SK-N-SH (cell line): ENCODE data around the gene SH3BGR. TPM values are rescaled to one million over a fixed set of nuclear protein-coding genes. Genes with fewer than 3 reads are reported as not detected.

ENCODE experiments used
- CTCF ChIA-PET: fragments of 300-600, 350-600 bp; formaldehyde crosslinking; extraction: SDS; loops from one replicate; lab custom pipeline; 2021; lab: Yijun Ruan, JAX
- POLR2A ChIA-PET: fragments of 350-600 bp; sonication (Branson Sonifier 250); formaldehyde crosslinking; extraction: SDS; loops from one replicate; lab custom pipeline; 2020; ENCODE audit warnings: antibody characterized with exemption, inconsistent platforms; lab: Yijun Ruan, JAX
- DNase-seq: peaks from one replicate; pipeline ENCODE4 v3.0.0; 2012
- H2AFZ ChIP-seq: fragments of 200-600 bp; sonication (generic); 2 replicates; pipeline ENCODE4 v1.8.1; 2016; ENCODE audit warnings: antibody characterized with exemption, mild to moderate bottlenecking, low read depth
- H3F3A ChIP-seq: fragments of 200-600 bp; sonication (generic); replicated peaks from 2 replicates; pipeline ENCODE3; 2016; ENCODE audit warnings: antibody characterized with exemption, mild to moderate bottlenecking; ENCODE audit not compliant: insufficient read depth
- H3K27ac ChIP-seq, 2 experiments: fragments of 200-500 bp in 1 of 2; fragments of 200-600 bp in 1 of 2; sonication (Bioruptor generic) in 1 of 2; sonication (generic), shearing (Covaris generic) in 1 of 2; 2 replicates each; pipeline versions ENCODE4 v1.5.1 to v1.6.1; 2014 to 2016; ENCODE audit warnings: low read depth in 2 of 2, inconsistent platforms in 1 of 2, low read length in 1 of 2, mild to moderate bottlenecking in 1 of 2, mixed read lengths in 1 of 2
- H3K27me3 ChIP-seq: fragments of 200-600 bp; sonication (generic), shearing (Covaris generic); 2 replicates; pipeline ENCODE4 v1.6.1; 2016; ENCODE audit warnings: mixed run types; ENCODE audit not compliant: insufficient read depth
- H3K36me3 ChIP-seq, 2 experiments: fragments of 200-500 bp in 1 of 2; fragments of 200-600 bp in 1 of 2; sonication (Bioruptor generic) in 1 of 2; sonication (generic) in 1 of 2; replicated peaks in 1 of 2; 2 replicates each; pipeline versions ENCODE3 to v1.5.1; 2014 to 2016; ENCODE audit warnings: low read length in 1 of 2, mild to moderate bottlenecking in 1 of 2; ENCODE audit not compliant: insufficient read depth in 2 of 2, control insufficient read depth in 1 of 2
- H3K4me1 ChIP-seq, 2 experiments: fragments of 200-500 bp in 1 of 2; fragments of 200-600 bp in 1 of 2; sonication (Bioruptor generic) in 1 of 2; sonication (generic), shearing (Covaris generic) in 1 of 2; 2 replicates each; pipeline versions ENCODE4 v1.5.1 to v1.6.1; 2014 to 2016; ENCODE audit warnings: low read depth in 1 of 2, low read length in 1 of 2, mixed run types in 1 of 2; ENCODE audit not compliant: insufficient read depth in 2 of 2, control insufficient read depth in 1 of 2
- H3K4me2 ChIP-seq: fragments of 200-600 bp; sonication (generic), shearing (Covaris generic); 2 replicates; pipeline ENCODE4 v1.6.1; 2017; ENCODE audit warnings: mixed run types
- H3K4me3 ChIP-seq, 2 experiments: fragments of 200-500 bp in 1 of 2; fragments of 200-600 bp in 1 of 2; sonication (Bioruptor generic) in 1 of 2; sonication (generic), shearing (Covaris generic) in 1 of 2; 2 replicates each; pipeline versions ENCODE4 v1.5.1 to v1.8.1; 2014 to 2016; ENCODE audit warnings: low read depth in 2 of 2, inconsistent platforms in 1 of 2, low read length in 1 of 2, mild to moderate bottlenecking in 1 of 2, mixed read lengths in 1 of 2, moderate library complexity in 1 of 2
- H3K79me2 ChIP-seq: fragments of 200-600 bp; sonication (generic); 2 replicates; pipeline ENCODE4 v1.8.1; 2017; ENCODE audit warnings: mild to moderate bottlenecking; ENCODE audit not compliant: insufficient read depth
- H3K9ac ChIP-seq: fragments of 200-600 bp; sonication (generic); 2 replicates; pipeline ENCODE4 v1.6.1; 2017; ENCODE audit warnings: mixed run types
- H3K9me2 ChIP-seq: fragments of 200-600 bp; sonication (generic); 2 replicates; pipeline ENCODE4 v1.6.1; 2017; ENCODE audit warnings: mixed run types
- H3K9me3 ChIP-seq: fragments of 200-600 bp; sonication (generic); 2 replicates; pipeline ENCODE4 v1.6.1; 2017; ENCODE audit warnings: mixed run types, mild to moderate bottlenecking, moderate library complexity
- H4K20me1 ChIP-seq: fragments of 200-600 bp; sonication (generic); 2 replicates; pipeline ENCODE4 v1.6.1; 2017; ENCODE audit warnings: mild to moderate bottlenecking, mixed run types; ENCODE audit not compliant: insufficient read depth
- EP300 ChIP-seq, 2 experiments: IDR thresholded peaks; 2 replicates each; pipeline versions ENCODE4 v1.4.0 to v1.6.1; 2012; ENCODE audit warnings: borderline replicate concordance in 1 of 2, low read depth in 1 of 2, low read length in 1 of 2
- EZH2phosphoT487 ChIP-seq: fragments of 200-600 bp; sonication (generic); IDR thresholded peaks from 2 replicates; pipeline ENCODE4 v1.6.1; 2017; ENCODE audit warnings: low read depth, mixed run types, mild to moderate bottlenecking, antibody characterized with exemption, moderate library complexity, borderline replicate concordance
- FOSL2 ChIP-seq: IDR thresholded peaks from 2 replicates; pipeline ENCODE4 v1.4.0; 2012; ENCODE audit warnings: low read depth, mild to moderate bottlenecking, moderate library complexity, borderline replicate concordance
- MXI1 ChIP-seq: IDR thresholded peaks from 2 replicates; pipeline ENCODE4 v1.6.1; 2012; ENCODE audit warnings: mild to moderate bottlenecking, low read depth, low read length, improper control_type of control experiment
- RCOR1 ChIP-seq: fragments of 150-350 bp; IDR thresholded peaks from 2 replicates; pipeline ENCODE4 v1.6.1; 2017; ENCODE audit warnings: antibody characterized with exemption, low read length
- RFX5 ChIP-seq: IDR thresholded peaks from 2 replicates; pipeline ENCODE4 v1.6.1; 2012; ENCODE audit warnings: mild to moderate bottlenecking, improper control_type of control experiment, low read length
- RXRA ChIP-seq: IDR thresholded peaks from 2 replicates; pipeline ENCODE4 v1.4.0; 2012; ENCODE audit warnings: low read depth, mild to moderate bottlenecking, borderline replicate concordance
- ZBTB33 ChIP-seq: IDR thresholded peaks from 2 replicates; pipeline ENCODE4 v1.4.0; 2012; ENCODE audit warnings: low read depth, borderline replicate concordance
- WGBS: methylation state at CpG from one replicate; pipeline ENCODE4 v1.1.6; 2017; ENCODE audit warnings: low lambda C conversion rate; 5-methylcytosine and 5-hydroxymethylcytosine counted together
- polyA plus RNA-seq, 3 experiments: library from polyadenylated mRNA; depleted of rRNA; stranded (reverse); fragments of >200 nt; gene quantifications; 2 replicates each; pipeline ENCODE4 v1.2.3, GENCODE V29; 2012
- TF ChIP-seq, protein P1 (sequence below): IDR thresholded peaks from 2 replicates; pipeline ENCODE4; 2012
- TF ChIP-seq, protein P2 (sequence below): IDR thresholded peaks from 2 replicates; pipeline ENCODE4 v1.6.1; 2012; ENCODE audit warnings: mild to moderate bottlenecking, low read depth, low read length, moderate library complexity

The SH3BGR gene
- polyA plus RNA-seq, 1 of the 3 experiments (the other 2 are of a cell fraction) = 1.1 TPM

- TF ChIP-seq, protein P1, sequence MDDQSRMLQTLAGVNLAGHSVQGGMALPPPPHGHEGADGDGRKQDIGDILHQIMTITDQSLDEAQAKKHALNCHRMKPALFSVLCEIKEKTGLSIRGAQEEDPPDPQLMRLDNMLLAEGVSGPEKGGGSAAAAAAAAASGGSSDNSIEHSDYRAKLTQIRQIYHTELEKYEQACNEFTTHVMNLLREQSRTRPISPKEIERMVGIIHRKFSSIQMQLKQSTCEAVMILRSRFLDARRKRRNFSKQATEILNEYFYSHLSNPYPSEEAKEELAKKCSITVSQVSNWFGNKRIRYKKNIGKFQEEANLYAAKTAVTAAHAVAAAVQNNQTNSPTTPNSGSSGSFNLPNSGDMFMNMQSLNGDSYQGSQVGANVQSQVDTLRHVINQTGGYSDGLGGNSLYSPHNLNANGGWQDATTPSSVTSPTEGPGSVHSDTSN = no peak
- TF ChIP-seq RXRA (no peak), FOSL2 (no peak), EZH2phosphoT487 (no peak), RFX5 (no peak), ZBTB33 (no peak), RCOR1 (no peak), MXI1 (no peak), EP300 (IDR thresholded peaks at IDR 0.05; ENCODE audit: borderline replicate concordance in 1 of 2, low read depth in 1 of 2, low read length in 1 of 2) (no peak)
Measured at GRCh38 chr21:39489380-39489924, 37.7 kb downstream of the SH3BGR start (continued).

DNA sequence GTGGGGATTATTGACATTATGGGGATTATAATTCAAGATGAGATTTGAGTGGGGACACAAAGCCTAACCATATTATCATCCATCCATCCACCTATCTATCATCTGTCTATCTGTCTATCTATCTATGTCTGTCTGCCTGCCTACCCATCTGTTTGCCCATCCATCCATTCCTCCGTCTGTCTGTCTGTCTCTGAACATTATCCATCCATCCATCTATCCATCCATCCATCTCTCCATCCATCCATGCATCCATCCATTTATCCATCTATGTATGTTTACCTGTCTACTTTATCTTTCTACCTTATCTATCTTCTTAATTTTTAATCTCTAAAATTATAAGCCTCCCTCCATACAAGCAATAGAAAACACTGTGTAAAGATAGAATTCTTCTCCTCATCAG is 47.4 kb downstream of the SH3BGR start:
- no peak overlapping the region for H2AFZ ChIP-seq
- TF ChIP-seq EZH2phosphoT487 = no peak
- TF ChIP-seq, protein P2, sequence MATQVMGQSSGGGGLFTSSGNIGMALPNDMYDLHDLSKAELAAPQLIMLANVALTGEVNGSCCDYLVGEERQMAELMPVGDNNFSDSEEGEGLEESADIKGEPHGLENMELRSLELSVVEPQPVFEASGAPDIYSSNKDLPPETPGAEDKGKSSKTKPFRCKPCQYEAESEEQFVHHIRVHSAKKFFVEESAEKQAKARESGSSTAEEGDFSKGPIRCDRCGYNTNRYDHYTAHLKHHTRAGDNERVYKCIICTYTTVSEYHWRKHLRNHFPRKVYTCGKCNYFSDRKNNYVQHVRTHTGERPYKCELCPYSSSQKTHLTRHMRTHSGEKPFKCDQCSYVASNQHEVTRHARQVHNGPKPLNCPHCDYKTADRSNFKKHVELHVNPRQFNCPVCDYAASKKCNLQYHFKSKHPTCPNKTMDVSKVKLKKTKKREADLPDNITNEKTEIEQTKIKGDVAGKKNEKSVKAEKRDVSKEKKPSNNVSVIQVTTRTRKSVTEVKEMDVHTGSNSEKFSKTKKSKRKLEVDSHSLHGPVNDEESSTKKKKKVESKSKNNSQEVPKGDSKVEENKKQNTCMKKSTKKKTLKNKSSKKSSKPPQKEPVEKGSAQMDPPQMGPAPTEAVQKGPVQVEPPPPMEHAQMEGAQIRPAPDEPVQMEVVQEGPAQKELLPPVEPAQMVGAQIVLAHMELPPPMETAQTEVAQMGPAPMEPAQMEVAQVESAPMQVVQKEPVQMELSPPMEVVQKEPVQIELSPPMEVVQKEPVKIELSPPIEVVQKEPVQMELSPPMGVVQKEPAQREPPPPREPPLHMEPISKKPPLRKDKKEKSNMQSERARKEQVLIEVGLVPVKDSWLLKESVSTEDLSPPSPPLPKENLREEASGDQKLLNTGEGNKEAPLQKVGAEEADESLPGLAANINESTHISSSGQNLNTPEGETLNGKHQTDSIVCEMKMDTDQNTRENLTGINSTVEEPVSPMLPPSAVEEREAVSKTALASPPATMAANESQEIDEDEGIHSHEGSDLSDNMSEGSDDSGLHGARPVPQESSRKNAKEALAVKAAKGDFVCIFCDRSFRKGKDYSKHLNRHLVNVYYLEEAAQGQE = no peak
- H3K4me1 ChIP-seq = no peaks in the 10 kb centered on the region
- no peaks in the 10 kb centered on the region for H3K9me3 ChIP-seq
- no peaks in the 10 kb centered on the region for H3K36me3 ChIP-seq
- H3K4me3 ChIP-seq = no peak overlapping the region
- peaks cover 3% of the 10 kb centered on the region; the same call in 1 of the 2 replicates for H3K9me2 ChIP-seq
- no peak overlapping the region for H3K27ac ChIP-seq
- H4K20me1 ChIP-seq = no peaks in the 10 kb centered on the region
- WGBS = 31% methylated on average over 1 of the region's 1 CpG
- H3K27me3 ChIP-seq = no peaks in the 10 kb centered on the region
- CTCF ChIA-PET = no interaction called here
- no peak overlapping the region for H3K9ac ChIP-seq
- DNase-seq = no peak
- no peak overlapping the region for H3K4me2 ChIP-seq
- H3F3A ChIP-seq = no peaks in the 10 kb centered on the region
- POLR2A ChIA-PET = no interaction called here
- no peaks in the 10 kb centered on the region for H3K79me2 ChIP-seq
